Bone marrow (tissue), 2 donors: ENCODE measurements around the gene RPP40.
"Not testable (repeated sequence)": the region's sequence is repeated elsewhere in the genome, so short reads cannot be mapped to it uniquely, and the experiment has no call there.

Experiments
- DNase-seq, 2 donors: peaks; one replicate each; lab custom pipeline; 2025; lab: John Stamatoyannopoulos, UW

The RPP40 gene

GRCh38 chr6:5003604-5004372, at the start of gene RPP40:
RPP40 (minus strand) TSS chr6:5004037; CDS start chr6:5004002, 35 bp downstream.
- peak; percentile 91 to 94 for DNase-seq

- peak in 1 of 2 donors; percentile 49 for DNase-seq
Measured at GRCh38 chr6:5053038-5053437, 49.2 kb upstream of the RPP40 start.

GRCh38 chr6:5051394-5051793, 47.6 kb upstream of the RPP40 start:
- DNase-seq: no peak

GRCh38 chr6:5050009-5050408, 46.2 kb upstream of the RPP40 start:
- DNase-seq: peak in 1 of 2 donors; percentile 26

GRCh38 chr6:5046430-5046829, 42.6 kb upstream of the RPP40 start:
- DNase-seq: no peak

- no peak for DNase-seq
Measured at GRCh38 chr6:5045416-5045815, 41.6 kb upstream of the RPP40 start.

GRCh38 chr6:5044866-5045265, 41.0 kb upstream of the RPP40 start:
- no peak for DNase-seq

GRCh38 chr6:5042436-5042835, 38.6 kb upstream of the RPP40 start:
- no peak for DNase-seq

GRCh38 chr6:5041955-5042354, 38.1 kb upstream of the RPP40 start:
- DNase-seq: no peak

- peak in 1 of 2 donors; percentile 31 for DNase-seq
Measured at GRCh38 chr6:5036269-5036668, 32.4 kb upstream of the RPP40 start.

- no peak for DNase-seq
Measured at GRCh38 chr6:5034736-5035135, 30.9 kb upstream of the RPP40 start.

- peak in 1 of 2 donors; percentile 96 for DNase-seq
Measured at GRCh38 chr6:5034328-5034727, 30.5 kb upstream of the RPP40 start.

GRCh38 chr6:5033214-5033904, 29.5 kb upstream of the RPP40 start:
- DNase-seq: not testable (repeated sequence)

GRCh38 chr6:5032706-5033105, 28.9 kb upstream of the RPP40 start:
- DNase-seq: not testable (repeated sequence)

GRCh38 chr6:5031150-5031549, 27.3 kb upstream of the RPP40 start:
- no peak for DNase-seq

GRCh38 chr6:5030596-5031136, 26.8 kb upstream of the RPP40 start:
- DNase-seq: peak; percentile 10 to 18

- no peak for DNase-seq
Measured at GRCh38 chr6:5029609-5030008, 25.8 kb upstream of the RPP40 start.

GRCh38 chr6:5028921-5029320, 25.1 kb upstream of the RPP40 start:
- no peak for DNase-seq

GRCh38 chr6:5028301-5028700, 24.5 kb upstream of the RPP40 start:
- no peak for DNase-seq

GRCh38 chr6:5025911-5026819, 22.3 kb upstream of the RPP40 start:
- DNase-seq: peak; percentile 43 to 65

- DNase-seq: no peak
Measured at GRCh38 chr6:5023923-5024322, 20.1 kb upstream of the RPP40 start.

GRCh38 chr6:5020142-5020541, 16.3 kb upstream of the RPP40 start:
- no peak for DNase-seq
